ENCODE measurements around the gene DOK7.

The DOK7 gene

DNA sequence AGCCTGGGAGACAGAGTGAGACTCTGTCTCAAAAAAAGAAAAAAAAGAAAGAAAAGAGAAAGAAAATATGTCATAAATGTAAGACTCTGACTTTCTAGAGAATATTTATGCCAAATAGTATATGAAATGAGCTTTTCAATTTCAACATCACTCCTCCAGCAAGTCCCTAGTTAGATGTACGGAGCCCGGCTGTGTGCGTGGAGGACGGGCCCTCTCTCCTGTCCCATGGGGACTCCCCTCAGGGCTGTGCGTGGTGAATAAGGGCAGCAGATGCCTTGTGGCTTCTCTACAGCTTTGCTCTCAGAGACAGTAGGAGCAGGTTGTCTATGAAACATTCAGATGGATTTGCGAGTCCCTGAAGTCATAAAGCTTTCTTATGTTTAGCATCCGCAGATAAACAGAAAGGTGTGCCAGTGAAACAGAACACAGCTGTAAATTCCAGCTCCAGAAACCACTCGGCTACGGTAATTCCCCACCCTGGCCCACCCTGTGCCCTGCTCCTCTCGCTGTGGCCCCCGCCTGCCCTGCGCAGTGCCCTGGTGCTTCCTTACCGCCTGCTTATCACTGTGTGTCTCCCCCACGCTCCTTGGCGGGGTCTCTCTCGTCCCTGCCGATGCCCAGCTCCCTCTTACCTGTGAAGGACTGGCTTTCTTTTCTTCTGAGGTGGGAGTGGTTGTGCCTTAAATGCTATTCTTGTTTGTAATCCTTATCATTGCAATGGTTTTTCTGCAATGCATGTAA, 35.2 kb upstream of the DOK7 start:
- DNase-seq, result no peak

DNA sequence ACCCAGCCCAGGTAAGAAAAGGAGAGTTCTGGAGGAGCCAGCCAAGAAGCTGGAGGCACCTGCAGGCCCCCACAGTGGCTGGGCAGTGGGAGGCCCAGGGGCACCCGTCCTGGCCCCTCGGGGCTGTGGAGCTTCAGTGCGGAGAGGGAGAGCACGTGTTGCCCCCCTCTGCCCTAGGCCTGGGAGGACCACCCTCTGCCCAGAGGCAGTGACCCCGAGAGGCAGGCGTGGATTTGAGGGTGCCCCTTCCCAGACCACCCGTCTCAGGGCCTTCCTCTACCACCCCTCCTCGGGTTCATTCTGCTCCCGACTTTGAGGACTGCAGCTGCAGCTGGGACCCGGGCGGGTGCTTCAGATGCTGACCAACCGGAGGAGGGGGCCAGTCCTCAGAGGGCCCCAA, 33.5 kb upstream of the DOK7 start:
- no peak for DNase-seq

DNA sequence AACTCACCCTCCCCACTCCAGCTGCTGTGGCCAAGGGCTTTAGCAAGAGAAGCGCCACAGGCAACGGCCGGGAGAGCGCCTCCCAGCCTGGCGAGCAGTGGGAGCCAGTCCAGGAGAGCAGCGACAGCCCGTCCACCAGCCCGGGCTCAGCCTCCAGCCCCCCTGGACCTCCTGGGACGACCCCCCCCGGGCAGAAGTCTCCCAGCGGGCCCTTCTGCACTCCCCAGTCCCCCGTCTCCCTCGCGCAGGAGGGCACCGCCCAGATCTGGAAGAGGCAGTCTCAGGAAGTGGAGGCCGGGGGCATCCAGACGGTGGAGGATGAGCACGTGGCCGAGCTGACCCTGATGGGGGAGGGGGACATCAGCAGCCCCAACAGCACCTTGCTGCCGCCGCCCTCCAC, 32.6 kb upstream of the DOK7 start:
- no peak for DNase-seq

DNA sequence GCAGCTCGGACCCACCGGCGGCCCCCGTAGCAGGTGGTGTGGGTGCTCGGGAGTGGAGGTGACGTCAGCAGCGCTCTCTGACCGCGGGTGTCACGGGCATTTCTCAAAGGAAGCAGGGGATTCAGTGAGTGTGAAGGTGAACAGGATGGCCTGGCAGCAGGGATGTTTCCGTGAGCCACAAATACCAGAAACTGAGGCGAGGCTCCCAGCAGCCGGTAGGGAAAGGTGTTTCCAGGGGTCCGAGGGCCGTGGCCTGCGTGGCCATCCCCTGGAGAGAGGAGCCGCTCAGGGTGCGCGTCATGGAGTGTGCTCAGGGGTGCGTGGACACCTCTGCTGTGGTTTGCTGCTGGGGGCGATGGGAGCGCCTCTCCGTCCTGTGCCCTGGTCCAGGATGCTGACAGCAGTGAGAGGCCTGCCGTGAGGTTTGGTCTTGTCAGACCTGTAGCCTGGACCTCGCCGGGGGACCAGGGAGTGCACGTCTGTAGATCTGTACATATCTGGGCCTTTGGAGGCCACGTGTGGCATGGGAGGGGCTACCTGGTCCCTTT, 31.6 kb upstream of the DOK7 start:
- DNase-seq, result no peak

DNA sequence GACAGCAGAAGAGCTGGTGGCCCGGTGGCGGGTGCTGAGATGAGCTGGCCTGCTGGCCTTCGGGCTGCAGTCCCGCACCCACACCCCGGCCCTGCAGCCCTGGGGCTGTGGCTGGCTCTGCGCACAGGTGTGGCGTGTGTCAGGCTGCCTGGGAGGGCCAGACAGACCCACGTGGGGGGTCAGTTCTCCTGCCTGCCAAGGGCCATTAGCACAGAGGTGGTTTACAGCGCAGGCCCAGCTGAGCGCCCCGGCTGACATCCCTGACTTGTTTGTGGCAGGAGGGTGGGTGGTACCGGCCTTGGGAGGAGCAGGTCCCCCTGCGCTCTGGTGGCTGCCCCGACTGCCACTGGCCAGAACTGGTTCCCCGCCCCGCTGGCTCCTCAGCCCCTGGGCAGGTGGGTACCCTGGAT, 30.7 kb upstream of the DOK7 start:
- no peak for DNase-seq

DNA sequence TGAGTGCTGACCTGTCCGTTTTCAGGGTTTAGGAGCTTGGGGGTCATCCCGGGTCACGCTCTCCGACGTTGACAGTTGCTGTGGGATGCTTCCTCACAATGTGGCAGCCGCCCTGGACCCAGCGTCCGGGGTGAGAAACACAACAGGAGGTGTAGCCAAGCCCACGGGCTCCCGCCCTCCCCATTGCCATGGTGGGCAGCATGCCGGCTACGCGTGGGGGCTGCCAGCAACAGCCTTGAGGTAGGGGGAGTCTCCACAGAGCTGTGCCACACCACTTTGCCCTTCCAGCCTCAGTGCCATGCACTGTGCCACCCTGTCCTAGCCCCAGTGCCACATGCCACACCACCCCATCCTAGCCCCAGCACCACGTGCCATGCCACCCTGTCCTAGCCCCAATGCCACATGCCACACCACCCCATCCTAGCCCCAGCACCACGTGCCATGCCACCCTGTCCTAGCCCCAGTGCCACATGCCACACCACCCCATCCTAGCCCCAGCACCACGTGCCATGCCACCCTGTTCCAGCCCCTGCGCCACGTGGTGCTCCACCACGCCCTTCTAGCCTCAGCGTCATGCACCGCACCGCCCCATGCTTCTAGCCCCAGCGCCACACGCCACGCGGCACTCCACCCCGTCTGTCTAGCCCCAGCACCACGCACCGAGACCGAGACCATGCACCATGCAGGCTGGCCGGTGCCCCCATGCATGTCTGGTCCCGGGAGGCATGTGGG, 29.8 kb upstream of the DOK7 start:
- DNase-seq, result no peak

DNA sequence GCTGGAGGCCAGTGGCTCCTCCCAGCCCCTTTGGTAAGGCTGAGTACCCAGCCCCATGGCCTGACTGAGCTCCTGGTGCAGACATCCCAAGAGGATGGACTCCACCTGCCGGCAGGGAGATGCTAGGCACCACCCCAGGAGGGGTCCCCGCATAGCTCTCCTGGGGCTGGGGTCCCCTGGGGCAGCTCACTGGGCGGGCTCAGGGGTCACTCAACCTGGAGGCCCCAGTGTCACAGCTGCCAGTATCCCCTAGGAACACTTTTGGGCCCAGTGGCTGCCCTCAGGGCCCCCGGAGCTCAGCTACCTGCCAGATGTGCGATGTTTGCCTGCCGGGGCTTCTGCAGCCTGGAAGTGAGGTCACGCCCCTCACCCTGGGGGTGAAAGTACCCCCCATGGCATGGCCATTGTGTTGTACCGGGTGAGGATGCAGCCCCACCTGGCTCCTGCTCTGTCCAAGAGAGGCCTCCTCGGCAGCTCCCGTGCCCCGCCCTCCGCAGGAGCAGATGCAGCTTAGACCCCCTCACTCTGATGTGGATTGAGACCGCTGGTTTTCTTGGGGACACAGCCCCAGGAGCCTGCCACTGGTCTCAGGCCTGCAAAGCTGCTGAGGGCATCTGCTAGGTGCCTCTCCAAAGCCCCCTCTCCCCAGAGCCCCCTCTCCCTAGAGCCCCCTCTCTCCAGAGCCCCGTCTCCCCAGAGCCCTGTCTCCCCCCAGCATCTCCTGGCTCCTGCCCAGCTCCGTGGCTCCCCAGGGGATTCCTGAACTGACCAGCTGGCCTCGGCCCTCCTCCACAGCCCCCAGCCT, 28.0 kb upstream of the DOK7 start:
- no peak for DNase-seq

DNA sequence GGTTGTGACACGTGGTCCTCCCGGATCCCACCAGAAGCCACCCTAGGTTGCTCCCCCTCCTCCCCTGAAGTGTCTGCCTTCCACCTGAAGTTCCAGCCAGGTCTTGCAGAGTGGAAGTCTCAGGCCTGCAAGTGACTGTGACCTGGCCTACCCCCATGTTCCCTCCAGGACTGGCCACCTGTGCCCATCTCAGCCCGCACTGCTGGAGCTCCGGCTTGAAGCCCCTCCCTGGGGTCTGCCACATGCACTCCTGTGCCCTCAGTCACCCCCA, 27.5 kb upstream of the DOK7 start:
- DNase-seq, result no peak

DNA sequence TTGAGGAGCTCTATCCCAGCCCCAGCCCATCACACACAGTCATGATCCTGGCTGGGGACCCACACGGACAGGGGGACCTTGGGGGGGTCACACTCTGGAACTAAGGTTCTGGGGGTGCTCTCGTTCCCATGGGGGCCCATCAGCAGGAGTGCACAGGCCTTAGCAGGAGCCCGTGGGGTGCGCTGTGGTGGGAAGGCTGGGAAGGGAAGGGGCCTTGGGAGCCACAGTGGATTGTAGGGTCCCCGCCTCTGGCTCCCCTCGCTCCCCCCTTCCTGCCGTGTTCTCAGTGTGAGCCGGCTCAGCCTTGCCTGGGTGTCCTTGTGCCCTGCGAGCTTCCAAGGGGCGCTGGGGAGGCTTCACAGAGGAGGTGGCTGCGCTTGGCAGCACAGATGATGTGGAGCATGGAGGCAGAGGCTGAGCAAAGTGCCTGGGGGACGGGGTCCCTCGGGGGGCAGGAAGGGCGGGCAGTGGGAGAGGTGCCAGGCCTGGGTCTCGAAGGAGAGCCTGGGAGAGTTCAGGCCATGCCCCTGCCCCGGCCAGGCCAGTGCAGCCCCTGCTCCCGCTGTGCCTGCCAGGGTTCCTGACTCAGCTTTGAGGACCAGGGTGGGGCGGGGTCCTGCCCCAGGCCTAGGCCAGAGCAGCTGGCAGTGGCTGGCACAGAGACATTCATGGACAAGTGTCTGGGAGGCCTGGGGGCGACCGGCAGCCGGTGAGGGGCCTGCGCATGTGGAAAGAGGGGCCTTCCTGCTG, 26.9 kb upstream of the DOK7 start:
- no peak for DNase-seq

DNA sequence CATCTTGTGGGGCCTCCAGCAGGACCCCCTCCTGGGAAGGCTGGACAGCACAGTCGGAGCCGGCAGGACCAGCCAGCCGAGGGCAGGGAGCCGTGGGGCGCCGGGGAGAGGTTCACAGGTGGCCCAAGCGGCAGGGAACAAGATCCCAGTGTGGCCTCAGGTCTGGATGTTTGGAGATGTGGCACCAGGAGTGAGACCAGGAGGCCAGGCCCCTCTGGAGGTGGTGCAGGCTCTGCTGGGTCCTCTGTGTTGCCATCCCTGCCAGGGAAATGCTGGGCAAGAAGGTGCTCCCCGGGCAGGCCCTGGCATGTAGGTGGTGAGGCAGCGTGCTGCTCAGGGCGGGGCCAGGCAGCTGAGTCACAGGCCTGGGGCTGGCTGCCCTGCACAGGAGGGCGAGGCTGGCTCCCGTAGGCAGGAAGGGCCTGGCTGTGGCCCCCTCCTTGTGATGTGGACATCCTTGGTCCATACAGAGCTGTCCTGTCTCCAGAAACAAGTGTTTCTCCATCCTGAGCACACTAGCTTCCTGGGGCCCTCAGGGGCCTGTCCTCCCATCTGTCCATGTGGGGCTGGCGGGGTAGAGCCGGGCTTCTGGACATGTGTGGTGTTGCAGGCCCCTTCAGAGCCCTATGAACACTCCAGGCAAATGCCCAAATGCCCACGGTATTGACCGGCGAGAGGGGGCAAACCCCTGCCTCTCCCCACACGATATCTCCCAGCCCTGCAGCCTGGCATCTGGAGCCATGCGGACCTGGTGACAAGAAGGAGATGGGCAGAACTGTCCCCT, 26.1 kb upstream of the DOK7 start:
- no peak for DNase-seq

DNA sequence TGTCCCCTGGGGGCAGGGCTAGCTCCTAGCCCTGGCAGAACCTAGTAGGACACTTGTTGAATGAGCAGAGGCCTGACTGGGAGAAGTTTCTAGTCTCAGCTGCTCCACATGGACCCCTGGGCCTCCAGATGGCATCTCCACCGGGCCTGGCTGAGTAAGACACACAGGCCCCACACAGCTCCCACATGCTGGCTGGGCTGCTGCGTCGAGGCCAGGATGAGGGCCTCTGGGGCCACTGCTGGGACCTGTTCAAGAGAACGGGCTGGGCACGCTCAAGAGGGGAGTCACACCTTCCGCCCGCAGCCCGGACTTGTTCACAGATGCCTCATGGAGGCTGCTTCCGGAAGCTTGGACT, 25.5 kb upstream of the DOK7 start:
- no peak for DNase-seq

DNA sequence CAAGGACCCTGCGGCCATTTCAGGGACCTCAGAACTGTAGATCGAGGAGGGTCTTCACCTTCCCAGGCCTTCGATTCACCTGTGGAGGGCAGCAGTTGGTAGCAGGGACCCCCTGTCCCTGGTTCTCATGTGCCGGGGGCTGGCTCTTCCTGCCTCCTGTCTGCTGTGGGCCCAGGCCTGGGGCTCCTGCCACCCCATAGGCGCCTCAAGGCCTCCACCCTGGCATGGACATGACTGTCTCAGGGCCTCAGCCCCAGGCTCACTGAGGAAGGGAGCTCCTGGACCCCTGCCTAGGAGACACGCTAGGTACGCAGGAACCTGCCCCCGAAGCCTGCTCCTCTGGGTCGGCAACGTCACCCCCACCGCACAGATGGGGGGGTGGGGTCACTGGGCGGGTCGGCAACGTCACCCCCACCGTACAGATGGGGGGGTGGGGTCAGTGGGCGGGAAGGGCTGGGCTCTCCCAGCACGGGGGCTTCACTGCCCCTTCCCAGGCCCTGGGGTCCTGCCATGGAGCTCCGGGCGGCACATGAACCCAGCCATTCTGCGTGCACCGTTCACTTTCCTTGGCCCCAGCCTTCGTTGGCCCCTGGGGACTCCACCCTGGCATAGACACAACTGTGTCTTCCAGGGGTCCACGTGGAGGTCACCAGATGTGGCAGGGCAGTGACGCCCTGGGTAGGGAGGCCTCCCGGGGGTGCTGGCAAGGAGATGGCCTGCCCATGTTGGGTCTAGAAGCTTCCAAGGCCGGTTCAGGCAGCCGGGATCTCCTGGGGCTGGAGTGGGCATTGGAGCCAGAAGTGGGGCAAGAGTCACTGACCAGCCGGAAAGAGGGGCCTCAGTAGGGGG, 24.9 kb upstream of the DOK7 start:
- DNase-seq, result no peak

DNA sequence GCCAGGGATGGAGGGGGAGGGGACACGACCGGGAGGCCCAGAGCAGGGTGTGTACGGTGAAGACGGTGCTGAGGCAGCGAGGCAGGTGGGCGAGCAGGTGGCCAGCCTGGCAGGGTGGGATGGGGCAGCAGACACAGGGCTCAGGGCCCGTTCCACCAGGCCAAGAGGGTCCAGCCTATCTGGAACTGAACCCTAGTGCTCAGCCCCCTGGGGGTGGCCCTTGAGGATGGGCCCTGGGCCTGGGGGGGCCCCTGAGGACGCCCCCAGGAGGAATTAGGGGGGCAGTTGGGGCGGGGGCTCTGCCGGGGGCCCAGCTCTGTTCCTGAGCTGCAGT, 24.3 kb upstream of the DOK7 start:
- DNase-seq, result no peak

DNA sequence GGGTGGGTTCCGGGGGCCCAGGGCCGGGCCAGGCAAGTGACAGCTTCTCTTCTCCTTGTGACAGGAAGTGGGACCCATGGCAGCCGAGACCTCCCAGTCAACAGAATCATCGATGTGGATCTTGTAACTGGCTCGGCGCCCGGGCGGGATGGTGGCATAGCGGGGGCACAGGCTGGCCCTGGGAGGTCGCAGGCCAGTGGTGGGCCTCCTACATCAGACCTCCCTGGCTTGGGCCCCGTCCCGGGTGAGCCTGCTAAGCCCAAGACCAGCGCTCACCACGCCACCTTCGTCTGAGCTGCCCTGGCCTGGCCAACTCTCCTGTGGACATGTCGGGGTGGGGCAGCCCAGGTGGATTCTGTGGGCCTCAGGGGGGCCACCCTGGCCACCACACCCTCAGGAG, 23.7 kb upstream of the DOK7 start:
- no peak for DNase-seq

DNA sequence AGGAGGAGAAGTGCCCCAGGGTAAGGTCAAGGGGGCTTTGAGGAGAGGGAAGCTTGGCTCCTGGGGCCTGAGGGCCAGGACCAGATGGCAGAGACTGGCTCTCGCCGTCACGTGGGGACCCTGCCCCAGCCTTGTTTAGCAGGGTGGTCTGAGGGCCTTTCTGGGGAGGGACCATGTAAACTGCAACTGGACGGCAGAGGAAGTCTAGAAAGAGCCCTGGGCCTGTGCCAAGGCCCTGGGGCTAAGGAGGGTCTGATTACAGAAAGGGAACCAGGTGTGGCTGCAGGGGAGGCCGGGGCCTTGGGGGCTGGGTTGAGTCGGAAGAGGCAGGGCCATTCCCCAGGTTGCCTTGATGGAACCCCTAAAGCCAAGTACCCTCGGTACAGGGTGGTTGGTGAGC, 23.1 kb upstream of the DOK7 start:
- no peak for DNase-seq

DNA sequence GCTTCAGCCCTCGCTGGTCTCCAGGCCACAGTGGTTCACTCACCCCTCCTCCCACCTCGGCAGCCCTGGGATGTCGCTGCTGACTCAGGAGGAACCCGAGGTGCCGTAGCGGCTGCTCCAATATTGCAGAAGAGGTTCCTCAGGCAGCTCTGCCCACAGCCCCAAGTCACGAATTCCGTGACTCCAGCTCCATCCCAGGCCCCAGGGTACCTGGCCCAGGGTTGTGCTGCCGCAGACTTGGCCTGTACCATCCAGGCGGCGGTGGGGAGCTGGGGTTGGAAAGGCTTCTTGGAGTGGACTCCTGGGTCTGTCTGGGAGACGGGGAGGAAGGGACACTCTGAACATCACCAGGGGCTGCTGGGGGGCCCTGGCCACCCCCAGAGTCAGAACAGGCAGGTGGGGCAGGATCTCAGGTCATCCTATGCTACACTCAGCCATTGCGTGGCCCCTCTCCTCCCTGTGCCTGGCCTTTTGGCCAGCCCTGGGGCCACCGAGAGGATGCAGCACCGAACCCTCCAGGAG, 22.1 kb upstream of the DOK7 start:
- DNase-seq, result no peak

DNA sequence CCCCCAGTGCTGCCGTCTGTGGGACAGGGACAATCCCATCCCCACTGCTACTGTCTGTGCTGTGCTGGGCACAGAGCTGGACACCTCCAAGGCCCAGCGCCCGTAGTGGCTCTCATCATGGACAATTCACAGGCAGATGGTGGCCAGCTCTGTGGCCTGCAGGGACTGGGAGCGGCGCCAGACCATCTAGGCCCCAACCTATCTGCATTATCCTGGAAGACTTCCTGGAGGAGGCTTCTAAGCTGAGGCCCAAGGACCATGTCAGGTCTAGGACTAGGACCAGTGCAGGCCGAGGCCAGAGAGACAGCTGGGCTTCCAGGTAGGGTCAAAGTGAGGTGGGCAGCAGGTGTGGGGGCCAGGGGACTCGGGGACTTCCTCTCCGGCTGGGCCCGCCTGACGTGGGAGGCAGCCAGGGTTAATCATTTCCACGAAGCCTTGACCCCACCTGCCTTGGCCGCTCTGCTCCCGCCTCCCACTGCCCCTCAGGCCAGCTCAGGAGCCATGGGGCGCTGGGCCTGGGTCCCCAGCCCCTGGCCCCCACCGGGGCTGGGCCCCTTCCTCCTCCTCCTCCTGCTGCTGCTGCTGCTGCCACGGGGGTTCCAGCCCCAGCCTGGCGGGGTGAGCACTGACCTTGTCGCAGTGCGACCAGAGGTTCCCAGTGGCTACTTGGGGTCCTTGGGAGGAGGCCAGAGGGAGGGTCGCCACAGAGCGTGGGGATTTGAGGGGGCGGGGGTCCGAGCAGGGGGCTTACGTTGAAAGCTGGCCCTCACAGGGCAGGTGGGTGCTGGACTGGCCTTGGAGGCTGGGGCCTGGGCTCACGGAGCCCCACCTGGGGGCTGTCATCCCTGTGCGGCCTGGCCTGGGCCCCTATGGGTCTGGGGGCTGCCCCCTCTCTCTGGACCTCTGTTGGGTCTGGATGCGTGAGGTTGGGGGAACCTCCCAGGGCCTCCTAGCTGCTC, 21.3 kb upstream of the DOK7 start, which contains the start of gene HGFAC:
HGFAC (plus strand) TSS at position 468 of the 959 bp plus-strand sequence; CDS start at position 502, 34 bp downstream.
- DNase-seq, result no peak

DNA sequence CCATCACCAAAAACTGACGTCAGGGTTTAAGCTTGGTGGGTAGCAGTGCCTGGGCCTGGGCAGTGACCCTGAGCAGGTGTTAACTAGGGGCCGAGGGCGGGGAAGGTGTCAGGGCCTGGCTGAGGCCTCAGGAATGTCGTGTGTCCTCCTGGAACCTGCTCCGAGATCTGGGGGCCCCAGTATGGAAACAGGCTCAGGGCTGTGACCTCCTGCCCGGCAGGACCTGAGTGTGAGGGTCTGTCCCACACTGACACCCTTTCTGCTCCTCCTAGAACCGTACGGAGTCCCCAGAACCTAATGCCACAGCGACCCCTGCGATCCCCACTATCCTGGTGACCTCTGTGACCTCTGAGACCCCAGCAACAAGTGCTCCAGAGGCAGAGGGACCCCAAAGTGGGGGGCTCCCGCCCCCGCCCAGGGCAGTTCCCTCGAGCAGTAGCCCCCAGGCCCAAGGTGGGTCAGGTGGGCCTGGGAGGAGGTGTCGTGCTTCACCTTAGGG, 20.6 kb upstream of the DOK7 start:
- no peak for DNase-seq

DNA sequence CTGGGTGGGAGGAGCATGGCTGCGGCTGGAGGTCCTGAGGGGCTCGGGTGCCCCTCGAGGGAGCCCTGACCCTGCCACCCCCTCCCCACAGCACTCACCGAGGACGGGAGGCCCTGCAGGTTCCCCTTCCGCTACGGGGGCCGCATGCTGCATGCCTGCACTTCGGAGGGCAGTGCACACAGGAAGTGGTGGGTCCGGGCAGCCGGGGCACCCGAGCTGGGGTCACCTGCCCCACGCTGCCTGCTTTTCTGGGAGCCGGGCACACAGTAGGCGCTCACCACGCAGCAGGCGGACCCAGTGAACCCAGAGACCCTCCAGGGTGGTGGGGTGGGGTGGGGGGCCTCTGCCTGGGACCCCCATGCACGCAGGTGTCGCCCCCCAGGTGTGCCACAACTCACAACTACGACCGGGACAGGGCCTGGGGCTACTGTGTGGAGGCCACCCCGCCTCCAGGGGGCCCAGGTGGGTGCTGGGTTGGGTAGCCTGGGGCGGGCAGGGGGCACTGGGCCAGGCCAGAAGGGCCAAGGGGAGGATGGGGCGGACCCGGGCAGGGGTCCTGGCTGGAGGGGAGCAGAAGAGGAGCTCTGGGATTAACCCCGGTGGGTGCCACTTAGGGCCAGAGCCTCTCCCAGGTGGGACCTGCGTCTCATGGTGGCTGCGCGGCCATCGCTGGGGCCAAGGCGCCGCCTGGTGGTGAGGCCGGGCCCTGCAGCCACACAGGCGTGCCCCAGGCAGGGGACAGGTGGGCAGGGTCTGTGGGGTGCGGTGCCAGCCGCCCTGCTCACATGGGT, 20.0 kb upstream of the DOK7 start:
- peak; percentile 56 for DNase-seq
